Measurements from ENCODE around the gene KPNA2. TPM values are rescaled to one million over a fixed set of nuclear protein-coding genes. Genes with fewer than 3 reads are reported as not detected.

Gene KPNA2
- polyA plus RNA-seq (ENCODE audit: insufficient read length in 12 of 12) = 100 to 1,000 TPM in 1 of 12 donors, 10 to 100 TPM in 10, not detected in 1; 35.8 to 101 (median 69.8) TPM
- long read RNA-seq, donor 1, transcript KPNA2-201 (11 exons, 2,181 nt) = major isoform, 15 of 35 reads
- long read RNA-seq, donor 1, partial matches to known transcripts = 20 of 35 reads
- long read RNA-seq, donor 1, other reads (novel, unspliced or antisense) = 0 of 35 reads
- long read RNA-seq, donor 2, transcript KPNA2-201 (11 exons, 2,181 nt) = major isoform, 23 of 44 reads
- long read RNA-seq, donor 2, partial matches to known transcripts = 17 of 44 reads
- long read RNA-seq, donor 2, other reads (novel, unspliced or antisense) = 0 of 44 reads
- long read RNA-seq, donor 3, partial matches to known transcripts = 7 of 9 reads
- long read RNA-seq, donor 3, other reads (novel, unspliced or antisense) = 0 of 9 reads
- long read RNA-seq, donor 4, transcript KPNA2-201 (11 exons, 2,181 nt) = major isoform, 7 of 15 reads
- long read RNA-seq, donor 4, partial matches to known transcripts = 8 of 15 reads
- long read RNA-seq, donor 4, other reads (novel, unspliced or antisense) = 0 of 15 reads
- long read RNA-seq, donor 5, transcript KPNA2-201 (11 exons, 2,181 nt) = major isoform, 17 of 35 reads
- long read RNA-seq, donor 5, partial matches to known transcripts = 18 of 35 reads
- long read RNA-seq, donor 5, other reads (novel, unspliced or antisense) = 0 of 35 reads
- long read RNA-seq, donor 6, transcript KPNA2-201 (11 exons, 2,181 nt) = major isoform, 16 of 35 reads
- long read RNA-seq, donor 6, partial matches to known transcripts = 18 of 35 reads
- long read RNA-seq, donor 6, other reads (novel, unspliced or antisense) = 0 of 35 reads
- long read RNA-seq, donor 7, transcript KPNA2-201 (11 exons, 2,181 nt) = major isoform, 6 of 14 reads
- long read RNA-seq, donor 7, partial matches to known transcripts = 7 of 14 reads
- long read RNA-seq, donor 7, other reads (novel, unspliced or antisense) = 0 of 14 reads
- long read RNA-seq, donor 8, transcript KPNA2-201 (11 exons, 2,181 nt) = major isoform, 15 of 41 reads
- long read RNA-seq, donor 8, partial matches to known transcripts = 24 of 41 reads
- long read RNA-seq, donor 8, other reads (novel, unspliced or antisense) = 0 of 41 reads
- long read RNA-seq, donor 9, transcript KPNA2-201 (11 exons, 2,181 nt) = major isoform, 16 of 45 reads
- long read RNA-seq, donor 9, partial matches to known transcripts = 28 of 45 reads
- long read RNA-seq, donor 9, other reads (novel, unspliced or antisense) = 0 of 45 reads
- long read RNA-seq, donor 10, transcript KPNA2-201 (11 exons, 2,181 nt) = major isoform, 7 of 19 reads
- long read RNA-seq, donor 10, partial matches to known transcripts = 12 of 19 reads
- long read RNA-seq, donor 10, other reads (novel, unspliced or antisense) = 0 of 19 reads
- long read RNA-seq, donor 11, transcript KPNA2-206 (2 exons, 507 nt) = minor isoform, 6 of 70 reads
- long read RNA-seq, donor 11, transcript KPNA2-201 (11 exons, 2,181 nt) = major isoform, 28 of 70 reads
- long read RNA-seq, donor 11, partial matches to known transcripts = 31 of 70 reads
- long read RNA-seq, donor 11, other reads (novel, unspliced or antisense) = 5 of 70 reads

DNA sequence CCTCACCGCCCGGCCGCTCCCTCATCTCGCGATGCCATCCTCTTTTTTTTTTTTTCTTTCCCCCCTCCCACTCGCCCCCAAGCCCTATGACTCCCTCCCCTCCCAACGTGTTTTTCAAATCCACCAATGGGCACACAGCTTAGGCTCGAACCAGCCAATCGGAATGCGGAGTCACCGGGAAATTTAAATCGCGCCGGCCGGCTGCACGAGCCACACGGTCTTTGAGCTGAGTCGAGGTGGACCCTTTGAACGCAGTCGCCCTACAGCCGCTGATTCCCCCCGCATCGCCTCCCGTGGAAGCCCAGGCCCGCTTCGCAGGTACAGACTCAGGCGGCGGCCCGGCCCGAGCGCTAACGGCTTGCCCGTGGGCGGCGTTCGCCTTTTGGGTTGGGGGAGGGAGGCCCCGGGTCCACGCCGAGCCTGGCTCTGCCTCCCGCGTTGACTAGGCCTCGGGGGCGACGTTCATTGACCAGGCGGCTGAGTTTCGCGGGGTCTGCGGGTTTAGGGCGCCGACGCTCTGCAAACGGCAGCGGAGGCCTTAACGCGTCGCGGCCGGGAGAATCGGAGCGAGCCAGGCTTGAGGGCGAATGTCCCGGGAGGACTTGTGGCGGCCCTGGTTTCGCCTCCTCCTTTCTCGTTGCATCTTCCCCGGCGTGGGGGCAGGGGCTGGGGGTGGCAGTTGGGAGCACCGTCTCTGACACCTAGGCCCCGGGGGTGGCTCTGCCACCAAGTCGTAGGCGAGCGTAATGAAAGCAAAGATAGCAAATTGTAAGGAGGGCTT is at the start of gene KPNA2:
Gene KPNA2 (plus strand): TSS at position 213 of the 781 bp plus-strand sequence. CDS start 1,398 bp downstream, outside the sequence.
- DNase-seq = peak; percentile 98

DNA sequence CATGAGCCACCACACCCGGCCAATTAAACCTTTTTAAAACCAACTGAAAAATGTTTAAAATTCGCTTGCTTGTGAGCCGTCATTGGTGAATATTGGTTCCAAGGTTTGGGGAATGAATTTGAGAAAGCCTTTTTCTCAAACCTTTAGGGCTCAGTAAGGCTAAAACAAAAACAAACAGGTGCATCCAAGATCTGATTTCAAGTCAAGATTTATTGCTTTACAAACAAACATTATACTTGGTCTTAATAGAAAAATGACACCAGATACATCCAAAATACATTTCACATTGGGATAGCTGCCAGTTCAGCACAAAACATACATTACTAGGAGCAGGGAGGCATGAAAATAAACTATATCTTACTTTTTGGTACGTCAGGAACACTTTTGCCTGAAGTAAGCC is 44.6 kb upstream of the KPNA2 start:
- DNase-seq = no peak

DNA sequence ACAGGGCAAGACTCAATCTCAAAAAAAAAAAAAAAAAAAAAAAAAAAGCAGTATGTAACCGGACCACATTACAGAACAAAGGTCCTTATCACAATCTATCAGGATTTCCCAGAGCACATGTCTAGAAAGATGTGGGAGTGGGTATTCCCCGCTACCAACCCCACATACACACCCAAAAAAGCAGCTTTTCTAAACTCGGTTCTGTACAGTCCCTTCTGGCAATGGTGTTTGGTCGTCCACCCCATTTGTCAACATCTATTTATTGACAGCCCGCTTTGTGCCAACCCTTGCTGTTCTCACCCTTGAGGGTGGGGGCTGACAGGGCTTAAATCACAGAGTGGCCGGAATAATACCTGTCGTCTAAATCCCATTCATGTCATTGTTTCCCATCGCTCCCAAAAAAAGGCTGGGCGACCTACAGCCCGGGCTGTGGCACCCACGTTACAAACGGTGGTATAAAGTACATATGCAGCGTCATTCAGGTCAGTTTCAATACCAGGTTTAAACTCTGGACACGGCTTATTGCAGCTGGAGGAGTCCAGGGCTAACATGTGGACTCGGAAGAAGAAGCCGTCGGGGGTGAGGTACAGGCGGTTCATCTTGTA is 42.9 kb upstream of the KPNA2 start:
- DNase-seq = no peak

DNA sequence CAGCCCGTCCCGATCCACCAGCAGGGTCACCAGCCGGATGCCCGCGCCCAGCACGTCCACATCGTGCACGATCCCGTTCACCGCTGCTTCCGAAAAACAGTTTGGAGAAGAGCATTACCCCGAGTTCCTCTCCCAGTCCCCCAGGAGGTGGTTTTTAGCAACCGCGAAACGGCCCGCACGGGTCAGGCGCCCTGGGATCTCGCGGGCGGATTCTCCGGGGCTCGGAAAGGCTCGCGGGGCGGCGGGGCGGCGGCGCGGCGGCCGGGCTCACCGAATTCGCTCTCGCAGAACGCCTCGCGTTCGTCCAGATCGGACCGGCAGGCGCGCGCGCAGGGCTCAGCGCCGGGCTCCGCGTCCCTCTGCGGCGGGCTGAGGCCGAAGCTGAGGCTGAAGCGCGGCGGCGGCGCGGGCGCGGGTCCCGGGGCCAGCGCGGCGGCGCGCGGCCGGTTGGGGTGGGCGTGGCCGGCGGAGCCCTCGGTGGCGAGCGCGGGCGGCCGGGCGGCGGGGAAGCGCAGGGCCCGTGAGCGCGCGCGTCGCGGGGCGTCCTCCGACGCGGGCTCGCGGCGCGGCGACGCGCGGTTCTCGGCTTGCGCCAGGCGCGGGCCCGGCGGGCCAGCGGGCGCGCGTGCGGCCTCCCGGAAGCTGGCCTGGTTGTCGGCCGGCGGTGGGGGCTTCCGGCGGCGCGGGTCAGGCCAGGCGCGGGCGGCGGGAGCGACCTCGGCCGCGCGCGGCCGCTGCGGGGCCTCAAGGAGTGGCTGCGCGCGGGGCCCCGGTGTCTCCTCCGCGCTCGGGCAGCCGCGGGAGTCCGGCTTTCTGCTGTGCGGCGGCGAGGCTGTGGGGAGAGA is 42.2 kb upstream of the KPNA2 start:
- peak; percentile 75 for DNase-seq

DNA sequence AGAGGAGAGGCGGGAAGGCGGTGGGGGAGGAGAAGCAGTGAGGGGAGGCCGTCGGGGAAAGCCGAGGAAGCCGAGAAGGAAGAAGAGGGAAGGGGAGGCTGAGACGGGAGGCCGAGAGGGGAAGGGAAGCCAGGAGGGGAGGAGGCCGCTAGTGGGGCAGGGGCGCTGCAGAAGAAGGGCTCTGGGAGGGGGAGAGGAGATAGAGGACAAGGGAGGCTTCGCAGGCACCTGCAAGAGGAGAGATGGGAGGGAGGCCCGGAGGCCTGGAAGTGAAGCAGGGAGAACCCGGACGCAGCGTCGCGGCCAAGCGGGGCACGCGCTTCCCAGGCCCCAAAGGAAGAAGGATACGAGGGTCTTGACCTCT is 41.6 kb upstream of the KPNA2 start:
- peak; percentile 53 for DNase-seq

DNA sequence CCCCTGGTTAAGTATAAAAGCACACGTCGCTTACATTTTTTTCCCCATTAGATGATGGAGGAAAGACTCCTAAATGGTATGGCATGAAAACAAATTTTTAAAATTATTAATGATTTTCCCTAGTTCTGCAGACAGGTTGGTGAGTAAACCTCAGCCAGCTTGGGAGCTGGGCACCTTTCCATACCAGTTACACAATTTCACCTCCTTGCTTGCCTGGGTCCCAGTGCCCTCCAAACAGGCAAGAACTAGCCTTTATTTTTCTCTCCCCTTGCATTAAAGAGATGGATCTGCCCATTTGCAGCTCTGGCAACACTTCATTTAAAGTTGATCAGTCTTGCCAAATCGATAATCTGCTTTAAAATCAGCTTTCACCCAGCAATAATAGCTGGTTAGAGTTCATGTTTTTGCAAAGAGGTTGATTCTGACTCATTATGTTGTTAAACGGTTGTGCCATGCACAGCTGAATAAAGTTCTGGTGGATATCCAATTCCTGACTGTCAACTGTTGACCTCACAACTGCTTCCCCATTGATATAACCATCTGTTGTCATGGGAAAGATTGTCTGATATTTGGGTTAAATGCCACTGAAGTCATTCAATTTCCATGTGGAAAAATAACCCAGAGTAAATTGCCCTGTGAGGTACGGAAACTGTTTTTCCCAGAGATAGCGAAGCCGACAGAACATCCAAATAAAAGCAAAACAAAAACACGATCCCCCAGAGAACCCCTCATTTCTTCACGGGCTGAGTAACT is 40.5 kb upstream of the KPNA2 start:
- peak; percentile 33 for DNase-seq

DNA sequence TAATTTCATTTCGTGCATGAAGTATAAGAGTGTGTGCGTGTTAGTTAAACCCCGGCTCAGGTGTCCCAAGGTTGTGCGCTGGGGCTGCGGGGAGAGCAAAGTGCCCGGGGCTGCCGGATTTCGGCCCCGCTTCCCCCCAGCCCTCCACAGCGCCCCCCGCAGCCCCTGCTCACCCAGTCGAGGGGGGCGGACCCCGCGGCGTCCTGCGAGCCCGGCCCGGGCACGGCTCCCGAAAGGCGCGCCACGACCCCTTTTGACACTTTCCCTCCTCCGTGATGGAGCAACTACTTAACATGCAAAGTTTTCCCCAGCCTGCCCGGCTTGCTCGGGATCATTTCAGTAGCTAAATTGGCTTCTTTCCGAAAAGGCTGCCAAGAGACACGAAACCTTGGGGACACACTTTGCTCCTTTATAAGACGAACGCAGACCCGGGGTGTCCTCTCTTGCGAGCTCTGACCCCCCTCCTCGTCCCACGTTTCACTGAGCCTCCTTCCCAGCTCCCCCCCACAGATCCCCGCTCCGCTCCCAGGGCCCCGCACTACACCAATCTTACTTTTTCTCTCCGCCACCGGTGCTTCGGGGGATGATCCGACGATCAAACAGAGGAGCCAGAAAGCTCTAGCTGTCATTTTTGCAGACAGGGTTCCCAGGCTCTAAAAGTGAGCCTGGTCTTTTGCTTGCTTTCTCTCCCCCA is 39.8 kb upstream of the KPNA2 start:
- DNase-seq = peak; percentile 36

DNA sequence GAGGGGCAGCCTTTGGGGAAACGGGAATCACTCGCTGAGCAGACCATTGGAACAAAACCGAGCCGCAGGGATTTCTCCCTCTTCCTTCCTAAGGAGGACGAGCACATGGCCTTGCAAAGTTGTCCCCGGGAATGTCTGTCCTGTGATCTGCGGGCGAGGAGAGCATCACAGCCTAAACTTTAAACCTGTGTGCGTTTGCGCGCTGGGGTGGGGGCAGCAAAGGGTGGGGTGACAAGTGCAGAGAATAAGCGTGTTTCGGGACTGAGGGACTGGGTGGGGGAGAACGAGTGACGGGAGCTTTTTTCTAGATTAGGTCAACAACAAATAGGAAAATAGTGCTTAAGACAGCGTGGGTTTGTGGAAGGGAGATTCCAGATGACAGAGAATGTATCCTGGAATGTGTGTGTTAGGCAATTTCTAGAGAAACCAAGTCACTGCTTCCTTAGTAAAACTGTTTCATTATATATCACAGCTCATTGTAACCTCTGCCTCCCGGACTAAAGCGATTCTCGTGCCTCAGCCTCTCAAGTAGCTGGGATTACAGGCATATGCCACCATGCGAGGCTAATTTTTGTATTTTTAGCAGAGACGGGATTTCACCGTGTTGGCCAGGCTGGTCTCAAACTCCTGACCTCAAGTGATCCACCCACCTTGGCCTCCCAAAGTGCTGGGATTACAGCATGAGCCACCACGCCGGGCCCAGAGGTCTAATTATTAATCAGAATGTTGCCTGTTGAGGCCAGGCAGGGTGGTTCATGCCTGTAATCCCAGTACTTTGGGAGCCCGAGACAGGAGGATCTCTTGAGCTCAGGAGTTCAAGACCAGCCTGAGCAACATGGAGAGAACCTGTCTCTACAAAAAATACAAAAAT is 39.0 kb upstream of the KPNA2 start, which contains the start of gene C17orf58:
Gene C17orf58 (minus strand): TSS at position 169 of the 871 bp plus-strand sequence. CDS start 271 bp downstream, outside the sequence.
- peak; percentile 25 for DNase-seq

DNA sequence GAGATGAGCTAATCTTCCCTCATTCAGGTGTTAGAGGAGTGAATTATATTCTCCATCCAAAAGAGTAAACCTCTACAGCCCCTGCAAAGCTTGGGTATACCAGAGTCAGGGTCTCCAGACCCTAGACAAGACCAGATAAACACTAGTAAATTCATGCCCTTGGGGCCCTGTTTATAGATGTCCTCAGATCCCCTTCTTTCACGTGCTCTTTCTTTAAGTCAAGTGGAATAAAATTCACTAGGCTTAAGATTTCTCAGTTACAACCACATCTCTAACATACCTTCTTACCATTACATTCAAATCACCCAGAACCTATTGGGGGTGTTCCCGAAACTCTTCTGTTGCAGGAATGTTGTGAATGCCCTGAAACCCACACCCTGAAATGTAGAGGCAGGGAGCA is 37.1 kb upstream of the KPNA2 start:
- DNase-seq = no peak

DNA sequence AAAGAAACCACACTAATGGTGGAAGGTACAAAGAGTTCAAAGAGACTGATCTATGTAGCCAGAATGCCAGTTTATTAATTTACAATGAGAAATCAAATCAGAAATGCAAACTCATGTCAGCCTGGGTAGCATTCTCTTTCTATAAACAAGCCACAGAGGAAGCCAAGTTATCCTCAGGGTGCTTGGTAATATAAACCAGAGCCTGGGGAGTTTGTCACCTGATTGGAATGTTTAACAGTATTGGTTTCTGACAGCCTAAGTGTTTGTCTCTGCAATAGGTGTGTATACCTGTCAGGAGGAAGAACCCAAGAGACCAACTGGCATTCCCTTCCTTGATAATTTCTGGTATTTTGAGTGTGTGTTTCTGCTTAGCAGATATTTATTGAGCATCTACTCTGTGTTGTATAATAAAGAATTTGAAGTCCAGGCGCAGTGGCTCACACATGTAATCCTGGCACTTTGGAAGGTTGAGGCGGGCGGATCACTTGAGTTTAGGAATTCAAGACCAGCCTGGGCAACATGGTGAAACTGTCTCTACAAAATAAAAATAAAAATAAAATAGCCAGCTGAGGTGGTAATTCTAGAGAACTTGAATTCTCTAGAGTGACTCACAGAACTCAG is 36.1 kb upstream of the KPNA2 start:
- no peak for DNase-seq

DNA sequence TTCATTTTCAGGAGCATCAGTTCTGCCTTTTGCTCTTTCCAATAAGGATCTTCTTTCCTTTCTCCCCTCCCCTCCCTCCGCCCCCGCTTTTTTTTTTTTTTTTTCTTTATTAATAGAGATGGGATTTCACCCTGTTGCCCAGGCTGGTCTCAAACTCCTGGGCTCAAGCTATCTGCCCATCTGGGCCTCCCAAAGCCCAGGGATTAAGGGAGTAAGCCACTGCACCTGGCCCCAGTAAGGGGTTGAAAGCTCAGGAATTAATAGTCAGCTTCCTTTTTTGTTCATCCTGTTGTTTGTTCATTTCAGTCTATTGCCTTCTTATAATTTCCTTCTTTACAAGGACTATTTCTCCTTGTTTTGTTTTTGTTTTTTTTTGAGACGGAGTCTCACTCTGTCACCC is 31.3 kb upstream of the KPNA2 start:
- DNase-seq = no peak

DNA sequence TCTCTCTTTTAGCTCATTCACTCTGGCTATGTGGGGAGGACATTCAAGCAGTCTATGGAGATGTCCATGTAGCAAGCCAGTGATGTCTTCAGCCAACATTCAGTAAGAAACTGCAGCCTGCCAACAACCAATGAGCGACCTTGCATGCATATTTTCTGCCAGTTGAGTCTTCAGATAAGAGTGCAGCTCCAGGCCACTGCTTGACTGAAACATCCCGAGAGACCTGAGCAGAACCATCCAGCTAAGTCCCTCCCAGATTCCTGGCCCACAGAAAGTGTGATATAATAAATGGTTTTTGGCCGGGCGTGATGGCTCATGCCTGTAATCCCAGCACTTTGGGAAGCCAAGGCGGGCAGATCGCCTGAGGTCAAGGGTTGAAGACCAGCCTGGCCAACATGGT is 28.7 kb upstream of the KPNA2 start:
- peak; percentile 18 for DNase-seq

DNA sequence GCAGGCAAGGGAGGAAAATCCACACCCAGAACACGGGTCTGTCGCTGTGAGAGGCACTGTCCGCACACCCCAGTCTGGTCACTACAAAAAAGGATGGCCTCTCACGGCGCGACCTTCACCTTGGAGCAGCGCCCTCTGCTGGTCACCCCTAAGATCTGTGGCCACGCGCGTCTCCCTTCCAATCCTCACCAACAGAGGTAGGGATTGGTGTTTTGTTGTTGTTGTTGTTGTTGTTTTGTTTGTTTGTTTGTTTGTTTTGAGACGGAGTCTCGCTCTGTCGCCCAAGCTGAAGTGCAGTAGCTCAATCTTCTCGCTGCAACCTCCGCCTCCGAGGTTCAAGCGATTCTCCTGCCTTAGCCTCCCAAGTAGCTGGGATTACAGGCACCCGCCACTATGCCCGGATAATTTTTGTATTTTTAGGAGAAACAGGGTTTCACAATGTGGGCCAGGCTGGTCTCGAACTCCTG is 24.3 kb upstream of the KPNA2 start:
- DNase-seq = no peak

DNA sequence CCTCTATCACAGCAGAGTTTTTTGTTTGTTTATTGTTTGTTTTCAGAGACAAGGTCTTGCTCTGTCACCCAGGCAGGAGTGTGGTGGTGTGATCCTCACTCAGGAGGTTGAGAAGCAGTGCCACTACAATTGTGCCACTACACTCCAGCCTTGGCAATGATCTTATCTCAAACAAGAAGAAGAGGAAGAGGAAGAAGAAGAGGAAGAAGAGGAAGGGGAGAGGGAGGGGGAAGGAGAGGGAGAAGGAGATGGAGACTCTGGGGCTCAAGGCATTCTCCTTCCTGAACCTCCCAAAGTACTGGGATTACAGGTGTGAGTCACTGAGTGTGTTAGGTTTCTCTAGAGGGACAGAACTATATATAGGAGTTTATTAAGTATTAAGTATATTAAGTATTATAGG is 22.1 kb upstream of the KPNA2 start:
- DNase-seq = no peak

DNA sequence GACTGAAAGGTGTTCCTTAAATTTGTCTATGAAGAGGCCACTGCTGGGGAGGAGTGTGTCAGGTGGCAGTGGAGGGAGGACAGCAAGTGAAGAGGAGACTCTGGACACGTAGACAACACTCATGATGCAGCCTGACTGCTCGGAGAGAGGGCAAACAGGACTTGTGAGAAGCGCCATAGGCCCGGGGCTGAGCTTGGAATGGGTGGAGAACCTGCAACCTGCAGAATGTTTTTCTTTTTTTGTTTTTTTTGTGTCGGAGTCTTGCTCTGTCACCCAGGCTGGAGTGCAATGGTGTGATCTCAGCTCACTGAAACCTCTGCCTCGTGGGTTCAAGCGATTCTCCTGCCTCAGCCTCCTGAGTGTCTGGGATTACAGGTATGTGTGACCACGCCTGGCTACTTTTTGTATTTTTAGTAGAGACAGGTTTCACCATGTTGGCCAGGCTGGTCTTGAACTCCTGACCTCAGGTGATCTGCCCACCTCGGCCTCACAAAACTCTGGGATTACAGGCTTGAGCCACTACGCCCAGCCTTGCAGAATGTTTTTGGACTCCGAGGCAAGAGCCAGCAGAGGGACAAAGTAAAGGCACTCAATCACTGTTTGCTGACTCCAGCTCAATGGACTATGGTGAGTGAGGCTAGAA is 20.3 kb upstream of the KPNA2 start:
- no peak for DNase-seq
